Forelimb muscle (tissue), 1 donor: Measurements from ENCODE around the gene PRKCZ. TPM values are rescaled to one million over a fixed set of nuclear protein-coding genes. Genes with fewer than 3 reads are reported as not detected.

ENCODE experiments used
- DNase-seq: peaks from one replicate; pipeline ENCODE4 v3.0.0-alpha.2; 2013; ENCODE audit warnings: low read depth
- polyA plus RNA-seq: library from polyadenylated mRNA; unstranded; fragments of 120-200 nt; gene quantifications from one replicate; pipeline ENCODE4 v1.2.1, GENCODE V29; 2013; ENCODE audit not compliant: insufficient read length

The PRKCZ gene
- polyA plus RNA-seq, 1 donor: 7.6 TPM

- DNase-seq: no peak
Measured at GRCh38 chr1:2193514-2194281, 143.5 kb downstream of the PRKCZ start.

DNA sequence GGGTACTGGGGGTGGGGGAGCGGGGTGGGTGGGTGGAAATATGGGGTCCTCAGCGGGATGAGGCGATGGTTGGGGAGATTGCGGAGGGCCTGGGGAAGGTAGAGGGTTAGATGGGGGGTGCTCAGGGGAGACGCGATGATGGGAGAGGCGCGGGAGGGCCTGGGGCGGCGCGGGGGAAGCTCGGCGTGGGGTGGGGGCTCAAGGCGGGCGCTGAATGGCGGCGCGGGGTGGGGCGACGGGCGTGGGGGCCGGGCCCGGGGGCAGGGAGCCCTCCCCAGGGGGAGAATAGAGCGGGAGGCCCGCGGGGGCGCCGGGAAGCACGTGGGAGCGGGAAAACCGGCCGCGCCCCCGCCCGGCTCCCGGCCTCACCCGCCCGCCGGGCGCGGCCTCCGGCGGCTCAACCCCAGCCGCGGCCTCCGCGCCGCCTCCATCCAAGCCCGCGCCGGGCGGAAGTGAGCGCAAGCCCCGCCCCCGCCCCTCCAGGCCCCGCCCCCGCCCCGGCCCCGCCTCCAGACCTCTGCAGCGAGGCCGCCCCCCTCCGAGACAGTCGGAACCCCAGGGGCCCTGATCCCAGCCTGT lies 144.2 kb downstream of the PRKCZ start, which contains the start of gene FAAP20:
FAAP20 (minus strand) TSS at position 454 of the 579 bp plus-strand sequence; CDS start at position 431, 23 bp downstream.
- DNase-seq: no peak

DNA sequence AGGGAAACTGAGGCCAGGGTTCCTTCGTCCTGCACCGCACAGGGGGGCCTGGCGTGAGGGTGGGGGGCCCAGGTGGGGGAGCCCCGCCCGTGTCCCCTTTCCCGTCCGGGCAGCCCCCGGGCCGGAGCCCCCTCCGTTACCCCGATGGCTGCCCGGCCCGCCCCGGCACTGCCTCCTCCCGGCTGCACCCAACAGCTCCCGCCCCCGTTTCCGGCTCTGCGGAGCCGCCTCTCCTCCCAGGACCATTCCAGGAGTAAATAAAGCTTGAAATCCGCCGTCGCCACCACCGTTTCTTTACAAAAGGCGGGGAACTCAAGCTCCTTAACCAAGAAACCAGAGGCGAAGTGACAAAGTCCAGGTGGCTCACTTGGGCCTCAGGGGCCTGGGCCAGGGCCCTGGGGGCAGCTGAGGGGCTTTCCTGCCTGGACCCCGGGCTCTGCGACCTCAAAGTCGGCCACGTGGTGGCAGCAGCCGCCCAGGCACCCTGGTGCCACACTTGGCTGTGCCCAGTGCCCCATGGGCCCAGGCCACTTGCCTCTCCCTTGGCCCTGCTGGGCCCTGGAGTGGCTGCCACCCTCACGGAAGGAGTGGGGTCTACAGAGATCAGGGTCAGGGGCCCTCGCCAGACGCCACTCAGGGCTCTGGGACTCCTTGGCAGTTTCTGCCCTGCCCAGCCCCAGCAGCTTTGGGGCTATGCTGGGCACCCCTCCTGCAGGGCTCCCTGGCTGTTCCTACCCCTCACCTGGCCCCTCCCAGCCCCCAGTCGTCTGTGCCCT lies 144.9 kb downstream of the PRKCZ start:
- no peak for DNase-seq

- no peak for DNase-seq
Measured at GRCh38 chr1:2195785-2196184, 145.6 kb downstream of the PRKCZ start.

DNA sequence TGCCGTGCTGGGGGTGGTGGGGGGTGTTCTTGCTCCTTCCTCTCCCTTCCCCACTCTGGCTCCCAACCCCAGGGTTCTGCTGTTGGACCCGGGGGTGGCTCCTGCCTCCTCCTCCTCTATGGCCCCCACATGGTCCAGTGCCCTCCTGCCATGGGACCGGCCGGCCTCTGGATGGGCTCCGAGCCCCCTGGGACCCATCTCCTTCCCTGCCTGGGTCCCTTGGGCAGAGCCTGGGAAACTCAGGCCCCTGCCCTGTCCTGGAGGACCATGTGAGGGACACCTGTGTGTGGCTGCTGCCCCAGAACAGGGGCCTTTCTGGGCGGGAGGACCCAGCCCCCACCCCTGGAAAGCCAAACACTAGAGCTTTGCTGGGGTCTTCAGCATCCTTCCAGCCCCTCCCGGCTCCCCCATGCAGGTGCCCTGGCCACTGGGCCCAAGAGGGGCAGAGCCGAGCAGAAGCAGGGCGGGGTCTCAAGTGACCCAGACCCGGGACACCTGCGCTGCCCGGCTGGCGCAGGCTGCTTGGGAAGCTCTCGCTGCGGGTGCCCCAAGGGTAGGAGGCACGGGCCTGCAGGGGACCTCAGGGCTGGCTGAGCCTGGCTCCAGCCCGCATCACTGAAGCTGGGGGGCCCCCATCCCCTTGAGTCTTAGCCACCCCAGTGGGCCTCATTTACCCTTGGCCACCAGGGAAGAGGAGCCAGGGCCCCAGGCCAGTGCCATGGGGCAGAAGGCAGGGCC lies 146.9 kb downstream of the PRKCZ start:
- no peak for DNase-seq

DNA sequence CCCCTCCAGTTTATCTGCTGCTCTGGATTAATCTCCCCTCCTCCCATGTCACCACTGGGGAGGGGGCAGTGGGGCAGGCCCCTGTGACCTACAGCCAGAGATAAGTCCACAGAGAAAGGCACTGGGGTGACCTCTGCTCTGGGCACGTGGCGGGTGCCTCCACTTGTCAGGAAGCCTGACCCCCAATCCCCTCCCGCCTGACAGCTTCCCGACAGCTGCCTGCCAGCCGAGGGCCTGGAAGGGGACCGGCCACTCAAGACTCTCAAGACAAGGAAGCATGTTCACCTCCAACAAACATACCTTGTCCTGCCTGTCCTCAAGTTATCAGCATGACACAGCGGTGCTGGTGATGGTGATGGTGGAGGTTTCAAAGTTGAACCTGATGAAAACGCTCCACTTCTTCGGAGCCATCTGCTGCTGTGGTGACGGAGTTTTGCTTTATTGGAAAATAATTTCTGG lies 147.5 kb downstream of the PRKCZ start:
- DNase-seq: no peak

- DNase-seq: no peak
Measured at GRCh38 chr1:2198571-2198970, 148.4 kb downstream of the PRKCZ start.

DNA sequence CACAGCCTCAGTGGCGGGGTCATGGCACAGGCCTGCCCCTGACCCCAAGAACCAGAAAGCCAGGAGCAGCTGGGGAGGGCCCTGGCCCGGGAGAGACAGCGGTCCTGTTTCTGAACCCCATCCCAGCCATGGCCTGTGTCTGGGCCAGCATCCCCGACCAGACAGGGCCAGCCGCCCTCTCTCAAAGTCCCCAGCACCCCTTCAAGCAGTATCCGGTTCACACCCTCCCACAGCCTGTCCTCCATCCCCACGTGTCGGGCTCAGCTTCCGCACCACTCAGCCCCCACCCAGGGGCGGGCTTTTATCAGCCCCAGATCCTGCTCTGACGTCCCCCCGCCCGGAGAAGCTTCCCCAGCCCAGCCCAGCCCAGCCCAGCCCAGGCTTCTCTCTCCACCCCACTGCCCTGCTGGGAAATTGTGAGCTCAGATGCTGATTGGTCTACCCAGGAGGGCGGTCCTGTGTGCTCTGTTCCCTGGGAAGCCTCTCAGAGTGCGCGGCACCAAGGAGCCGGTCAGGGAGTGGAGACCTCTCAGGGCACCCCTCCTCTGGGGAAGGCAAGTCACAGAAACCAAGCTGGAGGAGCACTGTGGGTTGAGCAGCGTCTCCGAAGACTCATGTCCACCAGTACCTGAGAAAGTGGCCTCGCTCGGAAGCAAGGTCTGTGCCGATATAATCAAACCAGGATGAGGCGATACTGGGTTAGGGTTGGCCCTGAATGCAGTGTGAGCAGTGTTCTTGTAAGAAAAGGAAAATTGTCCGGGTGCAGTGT lies 149.0 kb downstream of the PRKCZ start:
- no peak for DNase-seq

DNA sequence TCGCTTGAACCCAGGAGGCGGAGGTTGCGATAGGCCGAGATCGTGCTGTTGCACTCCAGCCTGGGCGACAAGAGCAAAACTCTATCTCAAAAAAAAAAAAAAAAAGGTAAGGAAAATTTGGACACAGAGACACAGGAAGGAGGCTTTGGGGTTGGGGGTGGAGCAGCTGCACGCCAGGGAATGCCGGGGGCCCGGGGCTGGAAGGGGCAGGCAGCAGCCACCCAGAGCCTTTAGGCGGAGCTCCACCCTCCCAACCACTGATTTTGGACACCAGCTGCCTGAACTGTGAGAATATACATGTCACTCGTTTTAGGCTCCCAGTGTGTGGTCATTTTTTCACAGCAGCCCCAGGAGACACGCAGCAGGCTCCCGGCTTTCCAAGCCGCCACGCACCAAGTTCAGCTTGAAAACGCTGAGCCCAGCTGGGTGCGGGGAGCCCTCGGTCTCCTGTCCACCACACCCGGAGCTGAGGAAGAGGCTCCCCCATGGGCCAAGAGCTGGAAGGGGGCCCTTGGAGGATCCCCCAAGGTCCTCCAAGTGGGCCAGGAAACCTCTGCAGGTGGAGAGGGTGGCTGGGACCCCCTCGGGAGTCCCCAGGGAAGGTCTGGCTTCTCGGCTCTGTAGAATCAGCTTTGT lies 150.2 kb downstream of the PRKCZ start:
- no peak for DNase-seq

- no peak for DNase-seq
Measured at GRCh38 chr1:2201062-2201461, 150.9 kb downstream of the PRKCZ start.

DNA sequence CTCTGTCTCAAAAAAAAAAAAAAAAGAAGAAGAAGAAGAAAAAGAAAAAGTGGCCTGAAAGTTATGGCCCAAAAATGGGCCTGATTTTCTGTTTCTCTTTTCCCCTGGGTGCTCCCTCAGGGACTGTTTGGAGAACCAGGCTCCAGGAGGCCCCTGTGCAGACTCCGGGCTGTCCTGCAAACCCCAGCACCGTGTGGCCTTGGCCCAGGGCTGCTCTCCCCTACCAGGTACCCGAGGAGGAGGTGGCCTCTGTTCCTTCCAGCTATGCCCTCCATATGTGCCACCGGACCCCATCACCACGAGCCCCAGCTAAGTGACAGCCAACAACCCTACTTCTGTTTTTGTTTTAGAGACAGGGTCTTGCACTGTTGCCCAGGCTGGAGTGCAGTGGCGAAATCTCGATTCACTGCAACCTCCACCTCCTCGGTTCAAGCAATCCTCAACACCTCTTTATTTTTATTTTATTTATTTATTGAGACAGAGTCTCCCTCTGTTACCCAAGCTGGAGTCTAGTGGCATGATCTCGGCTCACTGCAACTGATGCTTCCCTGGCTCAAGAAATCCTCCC lies 151.9 kb downstream of the PRKCZ start:
- no peak for DNase-seq

DNA sequence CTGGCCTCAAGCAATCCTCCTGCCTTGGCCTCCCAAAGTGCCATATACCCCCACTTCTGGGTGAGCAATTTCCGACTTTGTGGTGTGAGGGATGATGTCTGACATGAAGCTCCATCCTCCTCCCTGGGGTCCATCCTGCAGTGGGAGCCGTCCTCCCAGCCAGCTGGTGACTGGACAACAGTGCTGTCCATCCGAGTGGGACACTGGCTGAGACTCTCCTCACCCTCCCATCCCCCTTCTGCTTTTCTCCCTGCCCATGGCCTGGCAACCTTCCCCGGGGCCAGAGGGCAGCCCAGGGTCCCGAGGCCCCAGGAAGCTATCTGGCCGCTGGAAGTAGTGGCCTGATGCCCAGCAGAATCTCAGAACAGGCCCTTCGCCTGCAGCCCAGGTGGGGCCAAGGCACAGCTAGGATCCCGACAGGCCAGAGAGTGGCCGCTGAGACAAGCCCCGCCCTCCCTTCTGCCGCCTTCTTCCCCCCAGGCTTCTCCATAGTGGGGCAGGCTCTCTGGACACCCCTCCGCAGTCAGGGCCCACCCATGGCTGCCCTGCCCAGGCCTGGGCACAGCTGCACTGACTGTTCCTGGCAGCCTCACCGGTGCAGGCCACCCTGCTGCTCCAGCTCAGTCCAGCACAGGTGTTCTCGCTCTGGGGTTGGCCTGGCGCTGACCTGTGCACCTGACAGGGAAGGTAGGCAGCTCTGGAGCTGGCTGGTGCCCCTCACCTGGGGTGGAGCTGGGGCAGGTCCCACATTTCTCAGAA lies 152.8 kb downstream of the PRKCZ start:
- no peak for DNase-seq

- DNase-seq: no peak
Measured at GRCh38 chr1:2203671-2204414, 153.6 kb downstream of the PRKCZ start.

DNA sequence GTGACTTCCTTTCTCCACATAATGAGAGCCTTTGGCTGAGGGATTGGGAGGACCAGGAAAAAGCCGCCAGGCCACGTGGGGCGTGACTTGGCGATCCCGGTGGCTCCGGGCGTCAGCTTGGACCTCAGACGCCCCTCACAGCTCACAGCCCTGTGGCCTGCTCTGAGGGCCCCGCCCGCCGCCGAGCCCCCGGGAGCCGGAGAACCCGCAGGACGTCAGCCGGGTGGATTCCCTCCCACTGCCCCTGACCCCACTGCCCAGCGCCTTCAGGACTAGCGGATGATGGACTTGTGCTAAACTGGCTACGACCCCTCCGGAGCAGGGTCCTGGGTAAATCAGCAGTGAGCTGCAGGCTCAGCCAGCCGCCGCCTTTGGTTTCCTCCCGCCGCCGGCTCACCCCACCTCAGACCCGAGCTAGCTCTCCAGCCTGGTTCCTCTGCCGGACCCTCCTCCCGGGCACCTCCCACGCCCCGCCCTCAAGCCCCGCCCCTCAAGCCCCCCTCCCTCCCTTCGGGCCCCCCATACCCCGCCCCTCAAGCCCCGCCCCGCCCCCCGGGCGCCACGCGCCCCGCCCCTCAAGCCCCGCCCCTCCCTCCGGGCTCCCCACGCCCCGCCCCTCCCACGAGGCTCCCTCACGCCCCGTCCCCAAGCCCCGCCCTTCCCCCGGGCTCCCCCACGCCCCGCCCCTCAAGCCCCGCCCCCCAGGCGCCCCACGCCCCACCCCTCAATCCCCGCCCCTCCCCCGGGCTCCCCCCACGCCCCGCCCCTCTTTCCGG lies 154.4 kb downstream of the PRKCZ start:
- no peak for DNase-seq

- no peak for DNase-seq
Measured at GRCh38 chr1:2205191-2205952, 155.2 kb downstream of the PRKCZ start.

- DNase-seq: no peak
Measured at GRCh38 chr1:2206813-2207487, 156.7 kb downstream of the PRKCZ start.
